H1 (cell line): ENCODE results near the gene SLC24A3. TPM values are rescaled to one million over a fixed set of nuclear protein-coding genes. Genes with fewer than 3 reads are reported as not detected.

Source experiments
- CTCF ChIA-PET: fragments of 300-600 bp; sonication (Branson Sonifier 250); formaldehyde crosslinking; loops from one replicate; lab custom pipeline; 2021; ENCODE audit not compliant: partially characterized antibody; lab: Charles Lee
- POLR2A ChIA-PET: fragments of 300-600 bp; sonication (Branson Sonifier 250); formaldehyde crosslinking; loops from one replicate; lab custom pipeline; 2021; ENCODE audit warnings: inconsistent platforms; ENCODE audit not compliant: partially characterized antibody; lab: Charles Lee
- DNase-seq, 2 experiments: peaks; one replicate each; pipeline versions ENCODE4 v3.0.0 to v3.0.0-alpha.2; 2010 to 2022; ENCODE audit warnings: low spot score in 2 of 2, low read depth in 1 of 2, mixed read lengths in 1 of 2
- FAIRE-seq: peaks from 2 replicates; lab custom pipeline; 2011; peaks lifted over from hg19 to GRCh38; lab: Jason Lieb, UNC
- H2AFZ ChIP-seq: 2 replicates; pipeline ENCODE4 v1.8.1; 2012; ENCODE audit warnings: low read length, inconsistent platforms
- H2AK5ac ChIP-seq: 2 replicates; pipeline ENCODE4 v1.6.1; 2013; ENCODE audit warnings: low read depth, low read length
- H2BK120ac ChIP-seq: replicated peaks from 2 replicates; pipeline ENCODE3; 2013; ENCODE audit warnings: low read depth, low read length, inconsistent platforms
- H2BK12ac ChIP-seq: 2 replicates; pipeline ENCODE4 v1.6.1; 2013; ENCODE audit warnings: low read depth, low read length
- H2BK15ac ChIP-seq: 2 replicates; pipeline ENCODE4 v1.6.1; 2013; ENCODE audit warnings: low read length
- H2BK20ac ChIP-seq: 2 replicates; pipeline ENCODE4 v1.6.1; 2013; ENCODE audit warnings: low read length
- H2BK5ac ChIP-seq: 2 replicates; pipeline ENCODE4 v1.6.1; 2013; ENCODE audit warnings: low read depth, low read length
- H3K14ac ChIP-seq: 2 replicates; pipeline ENCODE4 v1.6.1; 2013; ENCODE audit warnings: inconsistent platforms; ENCODE audit not compliant: insufficient read length
- H3K18ac ChIP-seq: 2 replicates; pipeline ENCODE4 v1.6.1; 2013; ENCODE audit warnings: low read length; ENCODE audit errors: extremely low read depth
- H3K23ac ChIP-seq: 2 replicates; pipeline ENCODE4 v1.6.1; 2013; ENCODE audit warnings: inconsistent platforms; ENCODE audit not compliant: insufficient read length
- H3K23me2 ChIP-seq: 2 replicates; pipeline ENCODE4 v1.6.1; 2013; ENCODE audit warnings: low read depth, low read length
- H3K27ac ChIP-seq: 2 replicates; pipeline ENCODE4 v1.6.1; 2011; ENCODE audit warnings: low read depth, low read length, inconsistent platforms
- H3K27me3 ChIP-seq, 4 experiments: replicated peaks in 1 of 4; 1 replicate in 1 of 4; 2 replicates in 3 of 4; pipeline versions ENCODE4 v1.6.1 to v1.8.1; 2011 to 2013; ENCODE audit warnings: low read length in 3 of 4, mild to moderate bottlenecking in 3 of 4, inconsistent platforms in 2 of 4, mixed read lengths in 2 of 4, moderate library complexity in 1 of 4; ENCODE audit not compliant: control insufficient read depth in 3 of 4, insufficient read depth in 3 of 4; ENCODE audit errors: extremely low read depth in 1 of 4
- H3K36me3 ChIP-seq, 4 experiments: 2 replicates each; pipeline versions ENCODE4 v1.6.1 to v1.8.1; 2011 to 2013; ENCODE audit warnings: mild to moderate bottlenecking in 4 of 4, low read length in 3 of 4, moderate library complexity in 2 of 4, control low read depth in 1 of 4, inconsistent platforms in 1 of 4; ENCODE audit not compliant: insufficient read depth in 4 of 4, control insufficient read depth in 2 of 4
- H3K4ac ChIP-seq: replicated peaks from 2 replicates; pipeline ENCODE3; 2013; ENCODE audit warnings: low read length, low read depth, mixed read lengths, inconsistent platforms; ENCODE audit not compliant: insufficient read length
- H3K4me1 ChIP-seq, 4 experiments: replicated peaks in 1 of 4; 1 replicate in 1 of 4; 2 replicates in 3 of 4; pipeline versions ENCODE4 v1.6.1 to v1.8.1; 2011 to 2013; ENCODE audit warnings: low read length in 3 of 4, inconsistent platforms in 2 of 4, mixed read lengths in 1 of 4; ENCODE audit not compliant: insufficient read depth in 4 of 4, control insufficient read depth in 3 of 4
- H3K4me2 ChIP-seq, 2 experiments: 2 replicates each; pipeline versions ENCODE4 v1.6.1 to v1.8.1; 2011 to 2013; ENCODE audit warnings: low read depth in 2 of 2, low read length in 2 of 2, control low read depth in 1 of 2, inconsistent platforms in 1 of 2, mild to moderate bottlenecking in 1 of 2; ENCODE audit not compliant: insufficient read depth in 1 of 2
- H3K4me3 ChIP-seq, 4 experiments: fragments of 200-600, 300-600 bp in 1 of 4; sonication (generic), shearing (Covaris generic), sonication (Bioruptor Twin) in 1 of 4; 2 replicates each; pipeline versions ENCODE4 v1.5.1 to v1.8.1; 2011 to 2016; ENCODE audit warnings: low read length in 4 of 4, low read depth in 3 of 4, control low read depth in 2 of 4, inconsistent platforms in 2 of 4, mild to moderate bottlenecking in 2 of 4, mixed read lengths in 1 of 4, moderate library complexity in 1 of 4; ENCODE audit not compliant: insufficient read depth in 2 of 4; ENCODE audit errors: extremely low read depth in 1 of 4
- H3K56ac ChIP-seq: replicated peaks from 2 replicates; pipeline ENCODE3; 2013; ENCODE audit warnings: low read depth, mild to moderate bottlenecking, mixed read lengths, low read length, inconsistent platforms; ENCODE audit not compliant: insufficient read length
- H3K79me1 ChIP-seq: 2 replicates; pipeline ENCODE4 v1.6.1; 2013; ENCODE audit warnings: low read depth, low read length, control low read depth
- H3K79me2 ChIP-seq, 2 experiments: 2 replicates each; pipeline versions ENCODE4 v1.6.1 to v1.8.1; 2012 to 2013; ENCODE audit warnings: low read length in 2 of 2, mild to moderate bottlenecking in 2 of 2, inconsistent platforms in 1 of 2; ENCODE audit not compliant: insufficient read depth in 2 of 2, control insufficient read depth in 1 of 2
- H3K9ac ChIP-seq, 4 experiments: replicated peaks in 1 of 4; 1 replicate in 1 of 4; 2 replicates in 3 of 4; pipeline versions ENCODE4 v1.6.1 to v1.8.1; 2011 to 2013; ENCODE audit warnings: low read depth in 3 of 4, low read length in 3 of 4, control low read depth in 2 of 4, mild to moderate bottlenecking in 2 of 4, moderate library complexity in 2 of 4, inconsistent platforms in 1 of 4; ENCODE audit errors: extremely low read depth in 1 of 4
- H3K9me3 ChIP-seq, 2 experiments: 2 replicates each; pipeline versions ENCODE4 v1.6.1 to v1.8.1; 2012 to 2013; ENCODE audit warnings: mild to moderate bottlenecking in 2 of 2, moderate library complexity in 2 of 2, control low read depth in 1 of 2, inconsistent platforms in 1 of 2, low read depth in 1 of 2, low read length in 1 of 2, mixed read lengths in 1 of 2; ENCODE audit not compliant: insufficient read depth in 2 of 2
- H4K20me1 ChIP-seq, 2 experiments: replicated peaks in 1 of 2; 2 replicates each; pipeline versions ENCODE3 to v1.8.1; 2011 to 2013; ENCODE audit warnings: inconsistent platforms in 2 of 2, low read length in 2 of 2, mild to moderate bottlenecking in 1 of 2; ENCODE audit not compliant: insufficient read depth in 2 of 2, control insufficient read depth in 1 of 2
- H4K5ac ChIP-seq: 2 replicates; pipeline ENCODE4 v1.6.1; 2013; ENCODE audit warnings: low read length, low read depth, mixed read lengths, inconsistent platforms; ENCODE audit not compliant: insufficient read length
- H4K8ac ChIP-seq: 2 replicates; pipeline ENCODE4 v1.8.0; 2013; ENCODE audit warnings: mild to moderate bottlenecking, moderate library complexity, low read length, inconsistent platforms; ENCODE audit not compliant: insufficient read depth; ENCODE audit errors: extremely low read depth
- H4K91ac ChIP-seq: replicated peaks from 2 replicates; pipeline ENCODE3; 2013; ENCODE audit warnings: low read length, mixed read lengths, inconsistent platforms; ENCODE audit not compliant: insufficient read length
- CREB1 ChIP-seq: IDR thresholded peaks from 2 replicates; pipeline ENCODE4 v1.6.1; 2012; ENCODE audit warnings: inconsistent platforms
- CTCF ChIP-seq, 3 experiments: IDR thresholded peaks; 1 replicate in 2 of 3; 2 replicates in 1 of 3; pipeline versions ENCODE4 v1.5.1 to v1.6.1; 2011; ENCODE audit warnings: low read length in 3 of 3, mild to moderate bottlenecking in 3 of 3, inconsistent platforms in 2 of 3, low read depth in 1 of 3, moderate library complexity in 1 of 3; ENCODE audit not compliant: insufficient read depth in 1 of 3; ENCODE audit errors: control extremely low read depth in 1 of 3
- EZH2 ChIP-seq: fragments of 200-600 bp; sonication (generic); IDR thresholded peaks from 2 replicates; pipeline ENCODE4 v1.7.1; 2012; ENCODE audit warnings: low read depth, mild to moderate bottlenecking, moderate library complexity, low read length, inconsistent platforms; ENCODE audit not compliant: severe bottlenecking
- RAD21 ChIP-seq, 2 experiments: IDR thresholded peaks in 1 of 2; conservative IDR thresholded peaks in 1 of 2; 2 replicates each; pipeline ENCODE4 v1.6.1; 2011; ENCODE audit warnings: low read depth in 2 of 2, low read length in 2 of 2, improper control_type of control experiment in 1 of 2, inconsistent platforms in 1 of 2, mild to moderate bottlenecking in 1 of 2, moderate library complexity in 1 of 2
- WGBS, 2 experiments: shearing (Covaris generic) in 1 of 2; methylation state at CpG; one replicate each; pipeline versions ENCODE4 v1.1.6 to v1.1.7; 2013 to 2015; ENCODE audit warnings: low lambda C conversion rate in 2 of 2, mixed read lengths in 2 of 2, inconsistent platforms in 1 of 2, low coverage in 1 of 2, missing lambda C conversion rate in 1 of 2; ENCODE audit not compliant: insufficient replicate concordance in 2 of 2, insufficient coverage in 1 of 2, insufficient read length in 1 of 2; ENCODE audit errors: extremely low coverage in 1 of 2, missing lambda C conversion rate in 1 of 2; 5-methylcytosine and 5-hydroxymethylcytosine counted together
- polyA plus RNA-seq, 7 experiments: library from polyadenylated mRNA; depleted of rRNA in 3 of 7; stranded (reverse) in 5 of 7; unstranded in 2 of 7; fragments of >200 nt in 5 of 7; fragments of 200-250 nt in 2 of 7; gene quantifications; 1 replicate in 5 of 7; 2 replicates in 1 of 7; 4 replicates in 1 of 7; pipeline versions ENCODE4 v1.2.1 to v1.2.3, GENCODE V29; 2011 to 2013; ENCODE audit warnings: missing spikeins in 2 of 7, mixed read lengths in 2 of 7
- total RNA-seq: library from RNA; stranded (reverse); fragmentation: NEBNext Ultra II Directional; extraction: Animal tissue kit (Norgen Biotek cat#: 25700); gene quantifications from 2 replicates; pipeline ENCODE4 v1.2.1, GENCODE V29; 2021

SLC24A3 gene
- total and polyA plus RNA-seq, 2 of the 8 experiments (the other 6 are each of a cell fraction or from before 2014, with no cell fraction given) = 4.5 to 6.3 TPM

GRCh38 chr20:19249106-19249879, 36.9 kb downstream of the SLC24A3 start:
- Histone ChIP-seq H2BK15ac (no peak overlapping the region), H2BK5ac (no peak overlapping the region), H4K91ac (no peak overlapping the region), H3K4me3 (no peak overlapping the region), H3K36me3 (no peaks in the 10 kb centered on the region), H3K4ac (no peak overlapping the region), H2AFZ (no peak overlapping the region), H3K79me1 (no peaks in the 10 kb centered on the region; the same call in 1 of the 2 replicates), H3K56ac (no peak overlapping the region), H3K27me3 (no peaks in the 10 kb centered on the region), H3K9me3 (no peaks in the 10 kb centered on the region), H4K5ac (no peak overlapping the region), H3K4me1 (no peaks in the 10 kb centered on the region), H2BK12ac (no peak overlapping the region), H3K18ac (no peak overlapping the region), H3K4me2 (no peak overlapping the region), H3K14ac (no peak overlapping the region), H3K23me2 (no peaks in the 10 kb centered on the region), H3K23ac (no peak overlapping the region), H3K27ac (no peak overlapping the region), H2AK5ac (no peak overlapping the region), H4K8ac (no peak overlapping the region), H2BK120ac (no peak overlapping the region), H4K20me1 (no peaks in the 10 kb centered on the region), H3K79me2 (no peaks in the 10 kb centered on the region), H2BK20ac (no peak overlapping the region), H3K9ac (no peak overlapping the region)
- 91% methylated on average over 6 of the region's 6 CpGs; no CpG with 5 or more reads in 1 of the 2 experiments for WGBS, 2 experiments
- ChIA-PET POLR2A (no interaction called here), CTCF (interaction anchor here (1.1 to 1.7 kb wide), 7 partner anchors 10 to 176 kb away, joined by 3 to 6 read pairs (median 5); no protein-coding TSS in a partner anchor)
- FAIRE-seq (no peak), DNase-seq (no peak)
- no peak for TF ChIP-seq EZH2
- TF ChIP-seq CTCF (IDR thresholded peaks at IDR 0.05; ENCODE audit: control extremely low read depth in 1 of 3, insufficient read depth in 1 of 3, low read depth in 1 of 3, low read length in 3 of 3) = peak in 1 of 3 experiments; percentile 12; a peak in 1 of 4 replicates
- no peak for TF ChIP-seq CREB1
- TF ChIP-seq RAD21 (IDR thresholded peaks at IDR 0.05 in 1 of 2, conservative IDR thresholded peaks at IDR 0.05 in 1 of 2; ENCODE audit: low read depth in 2 of 2, low read length in 2 of 2) = peak in 1 of 2 experiments; percentile 28; a peak in 1 of 4 replicates
- TF ChIP-seq, all 59 proteins: peak for 2
